OCI-LY1 (cell line): ENCODE measurements around the gene RASA3.

Source experiments
- H2AFZ ChIP-seq: fragments of 200-600 bp; sonication (generic), shearing (Covaris generic); 2 replicates; pipeline ENCODE4 v1.6.0; 2014; ENCODE audit warnings: antibody characterized with exemption, mild to moderate bottlenecking, low read length
- H3F3A ChIP-seq: fragments of 200-600 bp; sonication (generic), shearing (Covaris generic); 2 replicates; pipeline ENCODE4 v1.6.0; 2014; ENCODE audit warnings: mild to moderate bottlenecking, antibody characterized with exemption, low read length, moderate library complexity; ENCODE audit not compliant: insufficient read depth
- H3K27ac ChIP-seq: fragments of 200-600 bp; sonication (generic); 2 replicates; pipeline ENCODE4 v1.5.1; 2014; ENCODE audit warnings: low read length, mixed run types, mild to moderate bottlenecking, low read depth; ENCODE audit not compliant: poor library complexity, severe bottlenecking
- H3K27me3 ChIP-seq: fragments of 200-600 bp; sonication (generic); 2 replicates; pipeline ENCODE4 v1.6.0; 2014; ENCODE audit warnings: antibody characterized with exemption, mild to moderate bottlenecking, low read length, moderate library complexity; ENCODE audit not compliant: insufficient read depth
- H3K36me3 ChIP-seq: fragments of 200-600 bp; sonication (generic); 2 replicates; pipeline ENCODE4 v1.6.1; 2014; ENCODE audit warnings: mild to moderate bottlenecking, antibody characterized with exemption, low read length, moderate library complexity, mixed read lengths; ENCODE audit not compliant: insufficient read depth
- H3K4me1 ChIP-seq: fragments of 200-600 bp; sonication (generic); 2 replicates; pipeline ENCODE4 v1.5.1; 2014; ENCODE audit warnings: mild to moderate bottlenecking, low read length, moderate library complexity; ENCODE audit not compliant: insufficient read depth, severe bottlenecking
- H3K4me2 ChIP-seq: fragments of 200-600 bp; sonication (generic), shearing (Covaris generic); 2 replicates; pipeline ENCODE4 v1.6.1; 2014; ENCODE audit warnings: low read length
- H3K4me3 ChIP-seq: fragments of 200-600 bp; sonication (generic); 2 replicates; pipeline ENCODE4 v1.5.1; 2014; ENCODE audit warnings: low read length, low read depth, mild to moderate bottlenecking, mixed read lengths; ENCODE audit not compliant: poor library complexity, severe bottlenecking
- H3K79me2 ChIP-seq: fragments of 200-600 bp; shearing (Covaris generic); 2 replicates; pipeline ENCODE4 v1.6.1; 2016; ENCODE audit warnings: mixed run types, low read length, mixed read lengths; ENCODE audit not compliant: insufficient read depth
- H3K9ac ChIP-seq: fragments of 200-600 bp; sonication (generic), shearing (Covaris generic); 2 replicates; pipeline ENCODE4 v1.6.1; 2014; ENCODE audit warnings: mild to moderate bottlenecking, low read length, mixed read lengths
- H3K9me2 ChIP-seq: fragments of 200-600 bp; sonication (generic), shearing (Covaris generic); 2 replicates; pipeline ENCODE4 v1.6.1; 2014; ENCODE audit warnings: low read depth, mild to moderate bottlenecking, low read length, mixed read lengths
- H3K9me3 ChIP-seq: fragments of 200-600 bp; shearing (Covaris generic); 2 replicates; pipeline ENCODE4 v1.6.1; 2014; ENCODE audit warnings: low read length, mixed read lengths
- H4K20me1 ChIP-seq: fragments of 200-600 bp; sonication (generic), shearing (Covaris generic); 2 replicates; pipeline ENCODE4 v1.6.0; 2016; ENCODE audit warnings: mild to moderate bottlenecking, low read length; ENCODE audit not compliant: insufficient read depth
- CTCF ChIP-seq: fragments of 200-600 bp; sonication (generic), shearing (Covaris generic); IDR thresholded peaks from 2 replicates; pipeline ENCODE4 v1.5.1; 2017; ENCODE audit warnings: mild to moderate bottlenecking, antibody characterized with exemption, low read length, moderate library complexity, mixed read lengths
- EZH2 ChIP-seq: fragments of 200-600 bp; sonication (generic), shearing (Covaris generic); IDR thresholded peaks from 2 replicates; pipeline ENCODE4 v1.8.0; 2017; ENCODE audit warnings: borderline replicate concordance, mixed run types, mild to moderate bottlenecking, antibody characterized with exemption, low read length, moderate library complexity, mixed read lengths

The RASA3 gene

GRCh38 chr13:114018461-114019055, 113.9 kb downstream of the RASA3 start:
- H2AFZ ChIP-seq: no peak overlapping the region
- no peaks in the 10 kb centered on the region for H4K20me1 ChIP-seq
- TF ChIP-seq EZH2 (no peak), CTCF (no peak)
- peaks cover 36% of the 10 kb centered on the region for H3K4me1 ChIP-seq
- no peak overlapping the region for H3K4me3 ChIP-seq
- peaks cover 73% of the 10 kb centered on the region for H3K36me3 ChIP-seq
- H3K4me2 ChIP-seq: no peak overlapping the region
- no peak overlapping the region for H3K27ac ChIP-seq
- no peaks in the 10 kb centered on the region for H3K79me2 ChIP-seq
- H3K27me3 ChIP-seq: no peaks in the 10 kb centered on the region
- no peak overlapping the region for H3K9ac ChIP-seq
- H3K9me2 ChIP-seq: no peaks in the 10 kb centered on the region
- H3K9me3 ChIP-seq: no peaks in the 10 kb centered on the region
- no peaks in the 10 kb centered on the region for H3F3A ChIP-seq

- Histone ChIP-seq H2AFZ (no peak overlapping the region), H3K79me2 (no peaks in the 10 kb centered on the region), H3K4me2 (no peak overlapping the region), H3K9me3 (no peaks in the 10 kb centered on the region), H3K9ac (no peak overlapping the region), H3K4me3 (no peak overlapping the region), H3K4me1 (peaks cover 30% of the 10 kb centered on the region), H4K20me1 (no peaks in the 10 kb centered on the region), H3F3A (no peaks in the 10 kb centered on the region), H3K27me3 (no peaks in the 10 kb centered on the region), H3K36me3 (peaks cover 74% of the 10 kb centered on the region), H3K9me2 (no peaks in the 10 kb centered on the region), H3K27ac (no peak overlapping the region)
- no peak for TF ChIP-seq CTCF
- no peak for TF ChIP-seq EZH2
Observed at GRCh38 chr13:114017966-114018365, 114.5 kb downstream of the RASA3 start.

- TF ChIP-seq EZH2: no peak
- peak; percentile 20; the same call in 1 of the 2 replicates for TF ChIP-seq CTCF
- Histone ChIP-seq H3K27ac (no peak overlapping the region), H3K9me3 (no peaks in the 10 kb centered on the region), H3K27me3 (no peaks in the 10 kb centered on the region), H3K36me3 (peaks cover 79% of the 10 kb centered on the region), H3K79me2 (no peaks in the 10 kb centered on the region), H2AFZ (no peak overlapping the region), H3K9me2 (no peaks in the 10 kb centered on the region), H3K4me3 (no peak overlapping the region), H3F3A (no peaks in the 10 kb centered on the region), H3K9ac (no peak overlapping the region), H3K4me1 (peaks cover 21% of the 10 kb centered on the region), H4K20me1 (no peaks in the 10 kb centered on the region), H3K4me2 (no peak overlapping the region)
Observed at GRCh38 chr13:114017028-114017630, 115.3 kb downstream of the RASA3 start.
